ENCODE data around the gene RAB5A. TPM values are rescaled to one million over a fixed set of nuclear protein-coding genes. Genes with fewer than 3 reads are reported as not detected.

RAB5A gene
- total and polyA plus RNA-seq, 2 of the 4 experiments (the other 2 are of a cell fraction), result 33.3 to 46.4 TPM

DNA sequence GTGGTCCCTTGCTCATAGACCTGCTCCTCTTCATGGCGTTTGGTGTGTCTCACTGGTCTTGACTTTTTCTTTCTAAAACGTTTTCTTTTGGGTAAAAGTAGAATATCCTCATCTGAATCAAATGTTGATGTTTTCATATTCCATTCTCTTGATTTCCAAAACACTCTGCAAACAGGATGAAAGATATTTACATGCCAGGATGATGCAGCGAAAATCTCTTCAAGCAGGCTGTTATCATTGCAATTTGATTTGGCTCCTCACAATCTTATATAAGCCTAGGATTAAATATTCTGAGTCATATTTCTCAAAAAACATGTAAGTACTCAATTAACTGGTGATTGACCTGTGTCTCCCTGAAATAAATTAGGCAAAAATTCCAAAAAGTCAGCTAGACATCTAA lies 55.0 kb downstream of the RAB5A start:
- Histone ChIP-seq H3K27ac (ENCODE audit: insufficient read depth, low read length) (no peak overlapping the region), H4K8ac (ENCODE audit: low read depth in 2 of 2, low read length in 2 of 2) (no peak overlapping the region), H3K18ac (ENCODE audit: low read depth, low read length) (no peak overlapping the region), H2AK5ac (ENCODE audit: low read depth, low read length) (no peak overlapping the region), H3K23ac (ENCODE audit: low read depth, low read length) (no peak overlapping the region), H3K9ac (ENCODE audit: low read depth, low read length) (no peak overlapping the region), H4K20me1 (ENCODE audit: insufficient read depth, low read length) (no peaks in the 10 kb centered on the region), H2BK15ac (ENCODE audit: low read depth, low read length) (no peak overlapping the region), H3K4me3 (ENCODE audit: insufficient read depth, low read depth, low read length) (no peak overlapping the region), H3K4me2 (ENCODE audit: low read depth, low read length) (no peak overlapping the region), H3K56ac (ENCODE audit: extremely low read depth, insufficient read depth, low read length) (no peak overlapping the region), H2AFZ (replicated peaks; ENCODE audit: low read length, poor library complexity) (no peak overlapping the region), H3K36me3 (ENCODE audit: control insufficient read depth, insufficient read depth, low read length) (no peaks in the 10 kb centered on the region), H2BK20ac (ENCODE audit: low read depth, low read length) (no peak overlapping the region), H3K4ac (ENCODE audit: low read depth, low read length) (no peak overlapping the region), H3K9me3 (ENCODE audit: control insufficient read depth, insufficient read depth, low read length) (no peaks in the 10 kb centered on the region), H3K4me1 (ENCODE audit: control insufficient read depth, insufficient read depth, low read length) (no peaks in the 10 kb centered on the region), H3K14ac (replicated peaks; ENCODE audit: low read depth, low read length) (no peak overlapping the region), H3K9me1 (ENCODE audit: insufficient read depth, low read length) (no peaks in the 10 kb centered on the region), H3K79me1 (ENCODE audit: low read depth in 1 of 2, low read length in 2 of 2) (no peaks in the 10 kb centered on the region), H4K5ac (ENCODE audit: low read depth, low read length) (no peak overlapping the region), H2BK5ac (ENCODE audit: low read depth, low read length, poor library complexity, severe bottlenecking) (no peak overlapping the region), H3K27me3 (ENCODE audit: control insufficient read depth, insufficient read depth, low read length) (no peaks in the 10 kb centered on the region), H2AK9ac (replicated peaks; ENCODE audit: low read depth, low read length, poor library complexity) (no peak overlapping the region), H2BK120ac (ENCODE audit: low read depth, low read length) (no peak overlapping the region), H4K91ac (ENCODE audit: insufficient read depth, low read depth, low read length) (no peak overlapping the region)
- intact Hi-C loops (cut with micrococcal nuclease) (no loop called here), dilution Hi-C loops (cut with HindIII; ENCODE audit: low sequenced_read_pairs, unreplicated experiment) (no loop called here), in situ Hi-C loops (cut with MboI; ENCODE audit: low sequenced_read_pairs) (no loop called here)
- ChIA-PET CTCF (interaction anchor here (1.0 kb wide), 1 partner anchor 14 kb away, joined by 3 read pairs; no protein-coding TSS in a partner anchor), POLR2A (ENCODE audit: unreplicated experiment) (no interaction called here)
- no peak for ATAC-seq (ENCODE audit: low read depth)
- TF ChIP-seq SMC3 (IDR thresholded peaks at IDR 0.05; ENCODE audit: low read depth, low read length) (no peak), RFX5 (IDR thresholded peaks at IDR 0.05; ENCODE audit: low read depth, low read length) (no peak), MXI1 (IDR thresholded peaks at IDR 0.05; ENCODE audit: borderline replicate concordance, low read depth, low read length) (no peak), MAFK (IDR thresholded peaks at IDR 0.05; ENCODE audit: low read depth, low read length) (no peak), USF2 (IDR thresholded peaks at IDR 0.05; ENCODE audit: low read depth, low read length) (no peak), CHD1 (IDR thresholded peaks at IDR 0.05; ENCODE audit: low read depth, low read length) (no peak)
- TF ChIP-seq, protein P1, sequence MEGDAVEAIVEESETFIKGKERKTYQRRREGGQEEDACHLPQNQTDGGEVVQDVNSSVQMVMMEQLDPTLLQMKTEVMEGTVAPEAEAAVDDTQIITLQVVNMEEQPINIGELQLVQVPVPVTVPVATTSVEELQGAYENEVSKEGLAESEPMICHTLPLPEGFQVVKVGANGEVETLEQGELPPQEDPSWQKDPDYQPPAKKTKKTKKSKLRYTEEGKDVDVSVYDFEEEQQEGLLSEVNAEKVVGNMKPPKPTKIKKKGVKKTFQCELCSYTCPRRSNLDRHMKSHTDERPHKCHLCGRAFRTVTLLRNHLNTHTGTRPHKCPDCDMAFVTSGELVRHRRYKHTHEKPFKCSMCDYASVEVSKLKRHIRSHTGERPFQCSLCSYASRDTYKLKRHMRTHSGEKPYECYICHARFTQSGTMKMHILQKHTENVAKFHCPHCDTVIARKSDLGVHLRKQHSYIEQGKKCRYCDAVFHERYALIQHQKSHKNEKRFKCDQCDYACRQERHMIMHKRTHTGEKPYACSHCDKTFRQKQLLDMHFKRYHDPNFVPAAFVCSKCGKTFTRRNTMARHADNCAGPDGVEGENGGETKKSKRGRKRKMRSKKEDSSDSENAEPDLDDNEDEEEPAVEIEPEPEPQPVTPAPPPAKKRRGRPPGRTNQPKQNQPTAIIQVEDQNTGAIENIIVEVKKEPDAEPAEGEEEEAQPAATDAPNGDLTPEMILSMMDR (conservative IDR thresholded peaks at IDR 0.05; ENCODE audit: low read depth, low read length), result no peak
- DNase-seq, result no peak
- WGBS, 2 experiments (ENCODE audit: extremely low coverage in 2 of 2, insufficient read length in 1 of 2), result no CpG with 5 or more reads among the region's 3 CpGs
- BruUV-seq (replicated peaks), result no TSS peak

Measured in IMR-90 (cell line).